WI38 (cell line): Measurements from ENCODE around the gene PAX3.

ENCODE experiments used
- H3K4me3 ChIP-seq: 2 replicates; pipeline ENCODE4 v1.5.1; 2011; ENCODE audit warnings: low read depth, mild to moderate bottlenecking, control low read depth, low read length
- TF ChIP-seq, protein P1 (sequence below): IDR thresholded peaks from 2 replicates; pipeline ENCODE4 v1.5.1; 2012; ENCODE audit warnings: low read depth, mild to moderate bottlenecking, control low read depth, low read length

The PAX3 gene

DNA sequence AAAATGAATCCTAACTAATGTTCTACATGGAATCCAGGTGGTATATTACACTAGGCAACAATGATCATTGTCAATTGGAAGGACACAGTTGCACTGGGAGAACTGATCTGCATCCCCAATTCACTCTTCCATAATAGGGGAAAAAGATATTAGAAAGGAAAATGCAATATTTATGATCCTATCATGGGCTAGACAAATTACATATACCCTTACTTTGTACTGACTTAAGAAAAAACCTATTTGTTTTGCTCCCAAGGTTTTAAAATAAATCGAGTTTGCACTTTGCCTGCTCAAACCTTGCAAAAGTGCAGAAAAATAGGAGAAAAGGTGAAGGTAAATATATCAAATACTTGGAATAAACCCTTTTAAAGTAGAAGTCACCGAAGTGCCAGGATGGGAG is 11.0 kb upstream of the PAX3 start:
- TF ChIP-seq, protein P1, sequence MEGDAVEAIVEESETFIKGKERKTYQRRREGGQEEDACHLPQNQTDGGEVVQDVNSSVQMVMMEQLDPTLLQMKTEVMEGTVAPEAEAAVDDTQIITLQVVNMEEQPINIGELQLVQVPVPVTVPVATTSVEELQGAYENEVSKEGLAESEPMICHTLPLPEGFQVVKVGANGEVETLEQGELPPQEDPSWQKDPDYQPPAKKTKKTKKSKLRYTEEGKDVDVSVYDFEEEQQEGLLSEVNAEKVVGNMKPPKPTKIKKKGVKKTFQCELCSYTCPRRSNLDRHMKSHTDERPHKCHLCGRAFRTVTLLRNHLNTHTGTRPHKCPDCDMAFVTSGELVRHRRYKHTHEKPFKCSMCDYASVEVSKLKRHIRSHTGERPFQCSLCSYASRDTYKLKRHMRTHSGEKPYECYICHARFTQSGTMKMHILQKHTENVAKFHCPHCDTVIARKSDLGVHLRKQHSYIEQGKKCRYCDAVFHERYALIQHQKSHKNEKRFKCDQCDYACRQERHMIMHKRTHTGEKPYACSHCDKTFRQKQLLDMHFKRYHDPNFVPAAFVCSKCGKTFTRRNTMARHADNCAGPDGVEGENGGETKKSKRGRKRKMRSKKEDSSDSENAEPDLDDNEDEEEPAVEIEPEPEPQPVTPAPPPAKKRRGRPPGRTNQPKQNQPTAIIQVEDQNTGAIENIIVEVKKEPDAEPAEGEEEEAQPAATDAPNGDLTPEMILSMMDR: no peak
- no peak overlapping the region for H3K4me3 ChIP-seq

DNA sequence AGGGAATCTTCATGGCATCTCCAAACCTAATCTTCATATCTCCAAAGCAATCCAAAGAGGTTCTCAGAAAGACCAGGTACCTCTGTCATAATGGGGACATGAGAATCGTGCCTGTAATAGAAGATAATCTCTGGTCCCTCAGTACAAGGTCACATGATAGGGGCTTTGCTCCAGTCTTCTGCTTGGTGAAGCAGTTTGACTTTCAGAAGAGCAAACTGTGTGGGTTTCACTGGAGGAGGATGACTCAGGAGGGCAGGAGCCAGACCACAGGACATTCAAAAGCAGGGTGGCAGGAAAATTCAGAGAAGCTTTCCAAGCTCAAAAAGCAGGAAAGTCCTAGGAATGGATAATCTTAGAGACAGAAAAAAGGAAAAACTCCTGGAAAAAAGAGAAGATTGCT is 10.6 kb upstream of the PAX3 start:
- TF ChIP-seq, protein P1: no peak
- no peak overlapping the region for H3K4me3 ChIP-seq

DNA sequence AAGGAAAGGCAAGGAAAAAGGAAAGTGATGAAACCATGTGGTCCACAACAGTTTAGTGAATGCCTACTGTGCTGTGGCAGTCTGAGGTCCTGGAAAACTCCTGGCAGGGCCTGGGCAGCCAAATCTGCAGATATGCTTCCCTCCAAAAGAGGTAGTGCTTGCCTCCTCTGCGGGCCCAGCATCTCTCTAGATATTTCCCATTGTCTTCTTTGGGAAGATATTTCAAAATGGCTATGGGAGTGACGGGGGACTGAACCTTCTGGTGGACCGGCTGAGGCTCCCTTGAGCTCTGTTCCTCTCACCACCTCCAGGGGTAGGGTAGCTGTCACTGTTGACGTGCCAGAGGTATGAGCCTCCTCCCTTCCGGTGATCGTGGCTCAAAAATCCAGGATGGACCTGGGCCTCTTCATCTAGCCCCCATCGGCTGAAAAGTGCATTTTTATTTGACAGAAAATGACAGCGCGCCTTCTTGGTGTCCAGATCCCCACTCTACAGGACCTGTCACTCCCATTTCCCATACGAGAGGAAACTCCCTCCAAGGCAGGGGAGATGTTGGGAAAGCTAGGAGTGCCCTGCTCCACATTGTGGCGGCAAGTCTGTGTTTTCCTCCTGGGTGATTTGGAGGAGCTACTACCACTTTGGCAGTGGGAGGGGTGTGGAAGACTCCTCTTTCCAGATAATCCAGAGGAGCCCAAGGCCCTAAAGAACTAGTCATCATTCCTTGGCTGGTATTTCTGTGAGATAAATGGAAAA is 9.4 kb upstream of the PAX3 start:
- H3K4me3 ChIP-seq: no peak overlapping the region
- TF ChIP-seq, protein P1: no peak

DNA sequence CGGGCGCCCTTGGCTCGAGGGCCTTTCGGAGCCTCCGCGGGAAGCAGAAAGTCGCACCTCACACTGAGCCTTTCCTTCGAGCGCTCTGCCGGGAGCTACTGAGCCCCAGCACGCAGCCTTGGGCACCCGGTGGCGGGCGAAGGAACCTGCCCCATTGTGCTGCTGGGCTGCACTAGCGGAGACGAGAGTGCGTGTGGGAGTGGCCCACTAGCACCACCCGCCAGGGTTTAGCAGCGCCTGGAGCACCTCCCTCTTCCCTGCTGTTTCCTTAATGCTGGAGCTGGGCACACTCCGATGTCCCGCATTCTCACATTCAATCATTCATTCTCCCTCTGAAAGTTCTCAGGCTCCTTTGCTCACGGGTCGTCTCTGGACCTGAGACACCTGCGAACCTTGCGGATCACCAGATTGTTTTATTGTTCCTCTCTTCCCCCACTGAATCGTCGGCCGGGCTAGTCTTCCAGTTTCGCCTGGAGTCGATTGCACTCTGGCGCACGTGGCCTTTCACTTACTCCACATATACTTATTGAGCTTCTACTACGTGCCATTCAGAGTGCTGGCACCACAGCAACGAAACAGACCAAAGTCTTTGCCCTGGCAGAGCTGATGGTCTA is 8.5 kb upstream of the PAX3 start:
- TF ChIP-seq, protein P1: no peak
- H3K4me3 ChIP-seq: no peak overlapping the region

DNA sequence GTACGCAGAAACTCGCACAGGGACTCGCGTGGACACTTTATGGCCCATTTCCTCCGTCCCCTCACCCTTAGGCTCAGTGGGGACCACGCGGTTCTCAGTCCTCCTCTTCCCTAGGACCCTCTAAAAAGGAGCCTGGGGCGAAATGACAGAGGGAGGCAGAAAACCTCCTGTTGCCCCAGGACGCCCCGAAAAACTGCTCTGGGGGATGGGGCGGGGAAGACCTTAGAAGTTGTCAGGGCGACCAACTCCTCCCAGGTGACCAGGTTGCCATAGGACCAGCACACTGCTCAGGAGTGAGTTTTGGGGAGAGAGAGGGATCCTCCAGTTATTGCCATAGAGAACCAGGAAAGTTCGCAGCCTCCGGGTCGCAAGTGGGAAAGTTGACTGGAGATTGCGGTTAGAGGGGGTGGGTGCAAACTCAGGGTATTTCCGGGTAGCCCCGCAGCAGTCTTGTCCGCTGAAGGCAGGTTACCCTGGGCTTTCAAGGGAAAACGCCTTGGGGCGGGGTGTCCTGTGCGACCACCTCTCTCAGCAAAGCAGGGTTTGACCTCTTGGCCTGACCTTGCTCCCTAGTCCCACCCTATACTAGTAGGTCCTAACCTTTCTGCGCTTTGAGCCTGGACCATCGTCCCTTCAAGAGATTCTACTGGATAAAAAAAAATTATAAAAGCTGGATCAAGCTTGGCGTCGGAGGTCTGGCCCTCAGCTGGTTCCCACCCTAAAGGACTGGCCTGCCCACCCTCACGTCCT is 7.8 kb upstream of the PAX3 start:
- peak overlapping the region; percentile 39 for H3K4me3 ChIP-seq
- TF ChIP-seq, protein P1: no peak

DNA sequence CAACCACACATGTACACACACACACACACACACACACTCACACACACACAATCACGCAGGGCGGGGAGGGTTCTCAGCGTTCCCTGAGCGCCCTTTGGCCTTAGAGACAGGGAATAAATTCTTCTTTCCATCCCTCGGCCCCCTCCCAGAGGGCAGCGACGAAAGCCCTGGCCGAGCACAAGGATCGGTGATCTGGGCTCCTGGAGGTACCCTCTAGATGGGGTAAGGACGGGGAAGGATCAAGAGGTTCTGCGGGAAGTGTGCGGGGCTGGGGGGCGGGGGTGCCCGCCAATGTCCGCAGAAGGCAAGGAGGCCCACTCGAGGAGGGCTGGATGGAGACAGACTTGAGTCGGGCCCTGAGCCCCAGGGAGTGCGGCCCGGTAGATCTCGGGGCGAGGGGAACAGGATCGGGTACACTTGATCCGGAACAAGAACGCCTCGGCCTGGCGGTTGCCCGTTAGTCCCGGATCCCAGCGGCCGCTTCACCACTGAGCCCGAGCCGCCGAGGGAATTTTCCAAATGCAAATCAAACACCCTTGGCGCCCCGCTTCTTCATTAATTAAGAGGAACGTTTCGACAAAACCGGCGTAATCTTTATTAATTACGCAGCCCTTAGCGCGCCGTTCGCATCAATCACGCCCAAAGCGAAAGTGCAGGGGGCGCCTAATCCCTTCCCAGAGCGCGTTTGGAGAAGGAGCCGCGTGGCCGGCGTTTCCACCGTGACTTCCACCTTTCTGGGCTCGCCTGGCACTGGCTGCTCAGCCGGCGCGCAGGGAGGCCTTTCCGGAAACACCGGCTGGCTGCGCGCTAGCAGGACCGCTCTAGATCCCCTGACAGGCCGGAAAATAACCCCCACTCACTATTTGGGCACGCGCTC is 7.0 kb upstream of the PAX3 start:
- H3K4me3 ChIP-seq: peak overlapping the region; percentile 39
- TF ChIP-seq, protein P1: no peak
